HepG2 (cell line): ENCODE measurements around the gene CTSV. TPM values are rescaled to one million over a fixed set of nuclear protein-coding genes. Genes with fewer than 3 reads are reported as not detected.
A peak's percentile ranks its signal among the peaks of the same experiment; 100 is the strongest.

Experiments used
- ATAC-seq: fragments of 200-7000 bp; cut with Tn5 transposase; 3 replicates; pipeline ENCODE4 v1.9.1; 2020; ENCODE audit warnings: mild to moderate bottlenecking, moderate library complexity
- BruUV-seq: library from RNA; stranded (reverse); fragments of 400-500 nt; replicated peaks from 2 replicates; lab custom pipeline; 2021; lab: Mats Ljungman, UMichigan
- CTCF ChIA-PET: fragments of 300-600 bp; formaldehyde crosslinking; extraction: SDS; loops from one replicate; lab custom pipeline; 2021; ENCODE audit warnings: low total read pairs, inconsistent platforms, low intra/inter-chr PET ratio; lab: Yijun Ruan, JAX
- POLR2A ChIA-PET: fragments of 350-600 bp; sonication (Branson Sonifier 250); formaldehyde crosslinking; loops from one replicate; lab custom pipeline; 2020; ENCODE audit warnings: antibody characterized with exemption, inconsistent platforms; lab: Yijun Ruan, JAX
- DNase-seq: peaks from one replicate; pipeline ENCODE4 v3.0.0-alpha.2; 2015; ENCODE audit warnings: low spot score
- FAIRE-seq: peaks from 3 replicates; lab custom pipeline; 2011; peaks lifted over from hg19 to GRCh38; lab: Jason Lieb, UNC
- H2AFZ ChIP-seq: one replicate; pipeline ENCODE4 v1.6.1; 2011; ENCODE audit warnings: low read length, inconsistent platforms
- H3K27ac ChIP-seq: fragments of 300-600 bp; 3 replicates; pipeline ENCODE4 v1.8.0; 2011; ENCODE audit warnings: mixed run types, mild to moderate bottlenecking, mixed read lengths, low read length, inconsistent platforms; ENCODE audit not compliant: insufficient read depth; ENCODE audit errors: extremely low read length
- H3K27me3 ChIP-seq, 2 experiments: fragments of 200-600 bp in 1 of 2; 2 replicates in 1 of 2; 3 replicates in 1 of 2; pipeline versions ENCODE4 v1.6.0 to v1.8.0; 2011; ENCODE audit warnings: low read length in 2 of 2, mild to moderate bottlenecking in 2 of 2, moderate library complexity in 2 of 2, inconsistent platforms in 1 of 2; ENCODE audit not compliant: insufficient read depth in 2 of 2, control insufficient read depth in 1 of 2
- H3K36me3 ChIP-seq, 2 experiments: fragments of 200-600 bp in 1 of 2; replicated peaks in 1 of 2; 2 replicates in 1 of 2; 3 replicates in 1 of 2; pipeline versions ENCODE4 v1.5.1 to v1.8.0; 2011; ENCODE audit warnings: low read length in 2 of 2, inconsistent platforms in 1 of 2; ENCODE audit not compliant: insufficient read depth in 2 of 2, control insufficient read depth in 1 of 2
- H3K4me1 ChIP-seq: 2 replicates; pipeline ENCODE4 v1.5.1; 2012; ENCODE audit warnings: low read length, inconsistent platforms; ENCODE audit not compliant: insufficient read depth
- H3K4me2 ChIP-seq: 2 replicates; pipeline ENCODE4 v1.6.0; 2011; ENCODE audit warnings: low read depth, low read length, inconsistent platforms
- H3K4me3 ChIP-seq, 3 experiments: fragments of 200-600 bp in 1 of 3; sonication (generic), shearing (Covaris generic) in 1 of 3; replicated peaks in 1 of 3; 2 replicates each; pipeline ENCODE4 v1.5.1; 2011 to 2016; ENCODE audit warnings: low read length in 3 of 3, inconsistent platforms in 2 of 3, low read depth in 2 of 3, mild to moderate bottlenecking in 2 of 3, control low read depth in 1 of 3, mixed read lengths in 1 of 3; ENCODE audit not compliant: insufficient read depth in 1 of 3
- H3K79me2 ChIP-seq: one replicate; pipeline ENCODE4 v1.6.1; 2011; ENCODE audit warnings: low read length, inconsistent platforms; ENCODE audit not compliant: insufficient read depth
- H3K9ac ChIP-seq: 2 replicates; pipeline ENCODE4 v1.6.0; 2011; ENCODE audit warnings: mild to moderate bottlenecking, low read depth, low read length, inconsistent platforms; ENCODE audit not compliant: insufficient read depth
- H3K9me3 ChIP-seq: 2 replicates; pipeline ENCODE4 v1.5.1; 2012; ENCODE audit warnings: mild to moderate bottlenecking, low read length
- H4K20me1 ChIP-seq: 2 replicates; pipeline ENCODE4 v1.6.0; 2011; ENCODE audit warnings: inconsistent platforms, mild to moderate bottlenecking, low read length, moderate library complexity; ENCODE audit not compliant: insufficient read depth
- ARID2 ChIP-seq: sonication (generic); formaldehyde crosslinking; IDR thresholded peaks from 2 replicates; pipeline ENCODE4 v1.8.1; 2022; ENCODE audit warnings: mild to moderate bottlenecking, missing genetic modification reagents, borderline replicate concordance
- ATF7 ChIP-seq, 2 experiments: fragments of 450-650 bp in 1 of 2; sonication (generic) in 1 of 2; formaldehyde crosslinking in 1 of 2; IDR thresholded peaks; 2 replicates each; pipeline versions ENCODE4 v1.4.0 to v1.6.1; 2016 to 2020; ENCODE audit warnings: antibody characterized with exemption in 1 of 2, mild to moderate bottlenecking in 1 of 2, missing genetic modification reagents in 1 of 2
- CBX1 ChIP-seq: IDR thresholded peaks from one replicate; pipeline ENCODE4 v1.6.1; 2016; ENCODE audit warnings: antibody characterized with exemption, low read depth
- CBX5 ChIP-seq: sonication (generic); formaldehyde crosslinking; IDR thresholded peaks from 2 replicates; pipeline ENCODE4 v1.4.0; 2020; ENCODE audit warnings: missing genetic modification reagents, borderline replicate concordance
- CHCHD3 ChIP-seq: sonication (generic); formaldehyde crosslinking; IDR thresholded peaks from 2 replicates; pipeline ENCODE4 v1.8.0; 2022; ENCODE audit warnings: mild to moderate bottlenecking, missing genetic modification reagents, moderate library complexity
- EEA1 ChIP-seq: sonication (generic); formaldehyde crosslinking; IDR thresholded peaks from 2 replicates; pipeline ENCODE4 v1.5.1; 2020; ENCODE audit warnings: mild to moderate bottlenecking, missing genetic modification reagents, borderline replicate concordance
- HNRNPUL1 ChIP-seq: fragments of 200-400 bp; formaldehyde crosslinking; IDR thresholded peaks from 2 replicates; pipeline ENCODE4 v1.6.1; 2017; ENCODE audit warnings: low read depth, mild to moderate bottlenecking, low read length, moderate library complexity
- KLF13 ChIP-seq: sonication (generic); formaldehyde crosslinking; IDR thresholded peaks from 2 replicates; pipeline ENCODE4 v1.4.0; 2020; ENCODE audit warnings: mild to moderate bottlenecking, missing genetic modification reagents
- NFKB2 ChIP-seq: sonication (generic); formaldehyde crosslinking; IDR thresholded peaks from 2 replicates; pipeline ENCODE4 v1.4.0; 2020; ENCODE audit warnings: missing genetic modification reagents, borderline replicate concordance
- REXO4 ChIP-seq: sonication (generic); formaldehyde crosslinking; IDR thresholded peaks from 2 replicates; pipeline ENCODE4 v1.8.0; 2022; ENCODE audit warnings: missing genetic modification reagents, mild to moderate bottlenecking, borderline replicate concordance
- SETDB1 ChIP-seq: sonication (generic); formaldehyde crosslinking; IDR thresholded peaks from 2 replicates; pipeline ENCODE4 v1.5.1; 2020; ENCODE audit warnings: missing genetic modification reagents, mild to moderate bottlenecking, borderline replicate concordance
- SP5 ChIP-seq: IDR thresholded peaks from 2 replicates; pipeline ENCODE4 v1.6.1; 2016; ENCODE audit warnings: low read depth, borderline replicate concordance
- SRF ChIP-seq: IDR thresholded peaks from 2 replicates; pipeline ENCODE4 v1.6.1; 2011; ENCODE audit warnings: mild to moderate bottlenecking, low read depth, low read length, moderate library complexity
- TFAP4 ChIP-seq: sonication (generic); IDR thresholded peaks from 2 replicates; pipeline ENCODE4 v1.6.1; 2016; ENCODE audit warnings: low read depth, borderline replicate concordance
- ZMAT3 ChIP-seq: sonication (generic); formaldehyde crosslinking; conservative IDR thresholded peaks from 2 replicates; pipeline ENCODE4 v1.7.0; 2021; ENCODE audit warnings: missing genetic modification reagents
- ZNF160 ChIP-seq: sonication (generic); formaldehyde crosslinking; IDR thresholded peaks from 2 replicates; pipeline ENCODE4 v1.8.0; 2022; ENCODE audit warnings: mild to moderate bottlenecking, inconsistent platforms, missing genetic modification reagents
- ZNF20 ChIP-seq: sonication (generic); formaldehyde crosslinking; IDR thresholded peaks from 2 replicates; pipeline ENCODE4 v1.4.0; 2020; ENCODE audit warnings: mild to moderate bottlenecking, moderate library complexity, missing genetic modification reagents
- ZNF329 ChIP-seq: sonication (generic); formaldehyde crosslinking; IDR thresholded peaks from 2 replicates; pipeline ENCODE4 v1.9.0; 2021; ENCODE audit warnings: low read depth, mild to moderate bottlenecking, missing genetic modification reagents
- ZNF501 ChIP-seq: sonication (generic); formaldehyde crosslinking; IDR thresholded peaks from 2 replicates; pipeline ENCODE4 v1.5.1; 2020; ENCODE audit warnings: mild to moderate bottlenecking, moderate library complexity, missing genetic modification reagents
- WGBS: methylation state at CpG from one replicate; pipeline ENCODE4 v1.1.6; 2017; ENCODE audit warnings: low lambda C conversion rate; 5-methylcytosine and 5-hydroxymethylcytosine counted together
- in situ Hi-C: cut with HindIII; loops from 2 replicates; pipeline ENCODE4 v1.10.0; 2017; ENCODE audit warnings: low pct_unique_long_range_greater_than_20kb; ENCODE audit not compliant: extremely low pct_ligation_motif_present
- intact Hi-C: fragments of 100-400 bp; cut with micrococcal nuclease; formaldehyde crosslinking; loops from one replicate; pipeline ENCODE4 v1.10.0; 2022; ENCODE audit not compliant: unreplicated experiment
- polyA plus RNA-seq, 8 experiments: library from polyadenylated mRNA; depleted of rRNA in 3 of 8; stranded (reverse) in 7 of 8; unstranded in 1 of 8; fragments of >200 nt; fragmentation: Illumina TruSeq in 4 of 8; extraction: Trizol in 4 of 8; gene quantifications; 2 replicates each; pipeline versions ENCODE4 v1.2.1 to v1.2.3, GENCODE V29; 2011 to 2016; ENCODE audit warnings: low read depth in 4 of 8, missing spikeins in 1 of 8, mixed read lengths in 1 of 8; ENCODE audit not compliant: insufficient read depth in 1 of 8
- total RNA-seq, 5 experiments: library from RNA; depleted of rRNA; stranded (reverse); fragments of >200 nt; fragmentation: Illumina TruSeq; extraction: Trizol; gene quantifications; 2 replicates each; pipeline ENCODE4 v1.2.3, GENCODE V29; 2016; ENCODE audit warnings: low read depth in 1 of 5
- TF ChIP-seq, protein P1 (sequence below): sonication (generic); formaldehyde crosslinking; IDR thresholded peaks from 2 replicates; pipeline ENCODE4 v1.5.1; 2020; ENCODE audit warnings: mild to moderate bottlenecking, missing genetic modification reagents
- TF ChIP-seq, protein P2 (sequence below): sonication (generic); formaldehyde crosslinking; IDR thresholded peaks from 2 replicates; pipeline ENCODE4 v1.5.1; 2020; ENCODE audit warnings: missing genetic modification reagents, mild to moderate bottlenecking, borderline replicate concordance

CTSV gene
- total and polyA plus RNA-seq, 2 of the 13 experiments (the other 11 are each of a cell fraction or from before 2014, with no cell fraction given), result 10.6 to 12.6 TPM

DNA sequence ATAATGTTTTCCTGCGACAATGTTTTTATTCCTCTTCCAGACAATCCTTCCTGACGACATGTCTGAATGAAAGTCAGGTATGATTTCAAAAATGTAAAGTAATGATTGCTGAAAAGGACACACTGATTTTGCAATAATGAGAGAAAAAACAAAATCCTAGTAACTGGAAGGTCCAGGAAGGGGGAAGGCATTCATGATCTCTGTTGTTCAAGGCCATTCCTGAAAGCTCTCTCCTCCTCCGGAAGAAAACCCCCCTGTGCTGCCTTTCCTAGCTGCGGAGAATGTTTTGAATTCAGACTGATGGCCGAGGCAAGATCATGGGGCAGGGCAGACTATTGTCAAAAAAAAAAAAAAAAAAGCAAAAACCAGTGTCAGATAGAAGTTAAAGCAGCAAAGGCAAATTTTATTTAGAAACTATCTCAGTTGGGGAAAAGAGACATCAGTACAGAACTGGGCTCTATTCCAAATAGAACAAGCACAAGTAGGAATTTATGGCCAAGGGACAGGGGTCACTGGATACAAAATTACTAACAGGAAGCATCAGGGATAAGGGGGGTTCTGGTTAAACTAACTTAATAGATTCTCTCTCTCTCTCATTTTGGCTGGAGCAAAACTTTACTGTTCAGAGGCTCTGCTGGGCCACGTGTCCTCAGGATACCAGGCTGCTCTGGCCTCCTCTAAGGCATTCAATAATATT, 36.5 kb upstream of the CTSV start:
- FAIRE-seq, result peak; percentile 84
- Histone ChIP-seq H4K20me1 (no peaks in the 10 kb centered on the region), H3K27ac (no peak overlapping the region), H2AFZ (no peak overlapping the region), H3K4me3 (no peak overlapping the region; a peak in 1 of 6 replicates), H3K36me3 (no peaks in the 10 kb centered on the region), H3K79me2 (no peaks in the 10 kb centered on the region), H3K9me3 (no peaks in the 10 kb centered on the region), H3K9ac (no peak overlapping the region), H3K4me2 (peak overlapping the region; percentile 39), H3K4me1 (peaks cover 34% of the 10 kb centered on the region), H3K27me3 (peaks cover 0 to 6% of the 10 kb centered on the region in 2 experiments; a peak in 2 of 5 replicates)
- intact Hi-C loops (no loop called here), in situ Hi-C loops (no loop called here)
- ChIA-PET CTCF (no interaction called here), POLR2A (no interaction called here)
- DNase-seq, result peak; percentile 68
- peak; percentile 52 for ATAC-seq
- WGBS, result 19% methylated on average over 6 of the region's 6 CpGs
- no TSS peak for BruUV-seq
- TF ChIP-seq CBX1 (no peak), KLF13 (no peak), ZNF501 (CRISPR knock-in tag) (no peak), NFKB2 (CRISPR knock-in tag) (no peak), CBX5 (CRISPR knock-in tag) (no peak), ZNF329 (CRISPR knock-in tag) (no peak), ARID2 (CRISPR knock-in tag) (no peak), HNRNPUL1 (no peak), REXO4 (CRISPR knock-in tag) (no peak), ZNF20 (CRISPR knock-in tag) (no peak), SP5 (peak; percentile 46; the same call in 1 of the 2 replicates), EEA1 (CRISPR knock-in tag) (no peak), CHCHD3 (CRISPR knock-in tag) (no peak), ZNF160 (CRISPR knock-in tag) (no peak), TFAP4 (no peak), ZMAT3 (CRISPR knock-in tag) (no peak), ATF7 (IDR thresholded peaks at IDR 0.05) (no peak), ATF7 (CRISPR knock-in tag; IDR thresholded peaks at IDR 0.05) (no peak), SETDB1 (CRISPR knock-in tag) (no peak), SRF (no peak)
- TF ChIP-seq, protein P1, sequence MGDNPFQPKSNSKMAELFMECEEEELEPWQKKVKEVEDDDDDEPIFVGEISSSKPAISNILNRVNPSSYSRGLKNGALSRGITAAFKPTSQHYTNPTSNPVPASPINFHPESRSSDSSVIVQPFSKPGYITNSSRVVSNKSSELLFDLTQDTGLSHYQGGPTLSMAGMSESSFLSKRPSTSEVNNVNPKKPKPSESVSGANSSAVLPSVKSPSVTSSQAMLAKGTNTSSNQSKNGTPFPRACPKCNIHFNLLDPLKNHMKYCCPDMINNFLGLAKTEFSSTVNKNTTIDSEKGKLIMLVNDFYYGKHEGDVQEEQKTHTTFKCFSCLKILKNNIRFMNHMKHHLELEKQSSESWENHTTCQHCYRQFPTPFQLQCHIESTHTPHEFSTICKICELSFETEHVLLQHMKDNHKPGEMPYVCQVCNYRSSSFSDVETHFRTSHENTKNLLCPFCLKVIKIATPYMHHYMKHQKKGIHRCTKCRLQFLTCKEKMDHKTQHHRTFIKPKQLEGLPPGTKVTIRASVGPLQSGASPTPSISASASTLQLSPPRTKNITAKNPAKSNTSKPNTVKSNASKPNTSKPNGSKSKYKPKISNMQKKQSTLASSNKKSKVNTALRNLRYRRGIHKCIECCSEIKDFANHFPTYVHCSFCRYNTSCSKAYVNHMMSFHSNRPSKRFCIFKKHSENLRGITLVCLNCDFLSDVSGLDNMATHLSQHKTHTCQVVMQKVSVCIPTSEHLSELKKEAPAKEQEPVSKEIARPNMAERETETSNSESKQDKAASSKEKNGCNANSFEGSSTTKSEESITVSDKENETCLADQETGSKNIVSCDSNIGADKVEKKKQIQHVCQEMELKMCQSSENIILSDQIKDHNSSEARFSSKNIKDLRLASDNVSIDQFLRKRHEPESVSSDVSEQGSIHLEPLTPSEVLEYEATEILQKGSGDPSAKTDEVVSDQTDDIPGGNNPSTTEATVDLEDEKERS (CRISPR knock-in tag), result no peak
- TF ChIP-seq, protein P2, sequence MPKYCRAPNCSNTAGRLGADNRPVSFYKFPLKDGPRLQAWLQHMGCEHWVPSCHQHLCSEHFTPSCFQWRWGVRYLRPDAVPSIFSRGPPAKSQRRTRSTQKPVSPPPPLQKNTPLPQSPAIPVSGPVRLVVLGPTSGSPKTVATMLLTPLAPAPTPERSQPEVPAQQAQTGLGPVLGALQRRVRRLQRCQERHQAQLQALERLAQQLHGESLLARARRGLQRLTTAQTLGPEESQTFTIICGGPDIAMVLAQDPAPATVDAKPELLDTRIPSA (CRISPR knock-in tag), result no peak
